Prostate gland (tissue), 2 donors: ENCODE measurements around the gene AXDND1. TPM values are rescaled to one million over a fixed set of nuclear protein-coding genes. Genes with fewer than 3 reads are reported as not detected.

Source experiments
- DNase-seq: peaks from one replicate; pipeline ENCODE4 v3.0.0-alpha.2; 2019; ENCODE audit warnings: low spot score
- H3K27ac ChIP-seq, 2 donors: fragments of 200-600 bp; sonication (generic); 2 replicates each; pipeline ENCODE4 v1.5.1; 2017 to 2019
- H3K27me3 ChIP-seq: fragments of 200-600 bp; sonication (generic); replicated peaks from 2 replicates; pipeline ENCODE4 v1.5.1; 2019; ENCODE audit not compliant: insufficient read depth
- H3K36me3 ChIP-seq, 2 donors: fragments of 200-600 bp; sonication (generic); 1 replicate in 1 of 2; 2 replicates in 1 of 2; pipeline versions ENCODE4 v1.5.1 to v1.8.1; 2017 to 2019
- H3K4me1 ChIP-seq: fragments of 200-600 bp; sonication (generic); replicated peaks from 2 replicates; pipeline ENCODE4 v1.5.1; 2019
- H3K4me3 ChIP-seq, 2 donors: fragments of 200-600 bp; sonication (generic); 2 replicates each; pipeline ENCODE4 v1.5.1; 2017 to 2019
- H3K9me3 ChIP-seq: fragments of 200-600 bp; sonication (generic); 2 replicates; pipeline ENCODE4 v1.5.1; 2017
- POLR2A ChIP-seq: fragments of 450-650 bp; IDR thresholded peaks from one replicate; pipeline ENCODE4 v1.6.1; 2016; ENCODE audit warnings: antibody characterized with exemption, mild to moderate bottlenecking
- POLR2AphosphoS5 ChIP-seq: sonication (generic); formaldehyde crosslinking; IDR thresholded peaks from one replicate; pipeline ENCODE4 v1.6.1; 2017; ENCODE audit warnings: antibody characterized with exemption
- WGBS: methylation state at CpG from one replicate; pipeline ENCODE4 v1.1.5; 2018; 5-methylcytosine and 5-hydroxymethylcytosine counted together
- intact Hi-C: fragments of 100-400 bp; cut with DNase I; formaldehyde crosslinking; loops from one replicate; pipeline ENCODE4 v1.14.2; 2022
- total RNA-seq, 2 donors: library from RNA; depleted of rRNA; stranded (reverse); fragments of >200 nt; gene quantifications; one replicate each; pipeline ENCODE4 v1.1.0, GENCODE V29; 2016
- TF ChIP-seq, protein P1 (sequence below), 4 experiments: fragments of 200-600 bp in 2 of 4; fragments of 450-650 bp in 2 of 4; sonication (generic) in 2 of 4; IDR thresholded peaks; 1 replicate in 3 of 4; 2 replicates in 1 of 4; pipeline ENCODE4 v1.5.1; 2016 to 2019; ENCODE audit warnings: antibody characterized with exemption in 4 of 4, mild to moderate bottlenecking in 2 of 4, moderate library complexity in 2 of 4

AXDND1 gene
- total RNA-seq, 2 donors from 2014 or later, result 7.0 TPM; not detected in 1

GRCh38 chr1:179329862-179330261 lies 35.9 kb upstream of the AXDND1 start:
- H3K9me3 ChIP-seq, result no peaks in the 10 kb centered on the region
- H3K4me3 ChIP-seq, result no peak overlapping the region
- no peak overlapping the region for H3K27ac ChIP-seq
- no peaks in the 10 kb centered on the region for H3K36me3 ChIP-seq
- intact Hi-C loops, result no loop called here
- DNase-seq, result no peak
- no peaks in the 10 kb centered on the region for H3K27me3 ChIP-seq
- peaks cover 4% of the 10 kb centered on the region for H3K4me1 ChIP-seq
- TF ChIP-seq, protein P1, sequence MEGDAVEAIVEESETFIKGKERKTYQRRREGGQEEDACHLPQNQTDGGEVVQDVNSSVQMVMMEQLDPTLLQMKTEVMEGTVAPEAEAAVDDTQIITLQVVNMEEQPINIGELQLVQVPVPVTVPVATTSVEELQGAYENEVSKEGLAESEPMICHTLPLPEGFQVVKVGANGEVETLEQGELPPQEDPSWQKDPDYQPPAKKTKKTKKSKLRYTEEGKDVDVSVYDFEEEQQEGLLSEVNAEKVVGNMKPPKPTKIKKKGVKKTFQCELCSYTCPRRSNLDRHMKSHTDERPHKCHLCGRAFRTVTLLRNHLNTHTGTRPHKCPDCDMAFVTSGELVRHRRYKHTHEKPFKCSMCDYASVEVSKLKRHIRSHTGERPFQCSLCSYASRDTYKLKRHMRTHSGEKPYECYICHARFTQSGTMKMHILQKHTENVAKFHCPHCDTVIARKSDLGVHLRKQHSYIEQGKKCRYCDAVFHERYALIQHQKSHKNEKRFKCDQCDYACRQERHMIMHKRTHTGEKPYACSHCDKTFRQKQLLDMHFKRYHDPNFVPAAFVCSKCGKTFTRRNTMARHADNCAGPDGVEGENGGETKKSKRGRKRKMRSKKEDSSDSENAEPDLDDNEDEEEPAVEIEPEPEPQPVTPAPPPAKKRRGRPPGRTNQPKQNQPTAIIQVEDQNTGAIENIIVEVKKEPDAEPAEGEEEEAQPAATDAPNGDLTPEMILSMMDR (IDR thresholded peaks at IDR 0.05), result no peak
- TF ChIP-seq POLR2AphosphoS5 (no peak), POLR2A (no peak)
- WGBS, result 75% methylated on average over 2 of the region's 2 CpGs

- Histone ChIP-seq H3K4me1 (peaks cover 4% of the 10 kb centered on the region), H3K36me3 (no peaks in the 10 kb centered on the region), H3K27me3 (no peaks in the 10 kb centered on the region), H3K9me3 (no peaks in the 10 kb centered on the region), H3K4me3 (no peak overlapping the region), H3K27ac (no peak overlapping the region)
- 97% methylated on average over 4 of the region's 4 CpGs for WGBS
- intact Hi-C loops, result no loop called here
- DNase-seq, result no peak
- no peak for TF ChIP-seq POLR2A
- TF ChIP-seq, protein P1 (IDR thresholded peaks at IDR 0.05), result no peak
- TF ChIP-seq POLR2AphosphoS5, result no peak
Observed at GRCh38 chr1:179334440-179334839, 31.3 kb upstream of the AXDND1 start.

GRCh38 chr1:179337288-179337687 lies 28.5 kb upstream of the AXDND1 start:
- WGBS, result 91% methylated on average over 2 of the region's 2 CpGs
- intact Hi-C loops, result no loop called here
- Histone ChIP-seq H3K27me3 (no peaks in the 10 kb centered on the region), H3K36me3 (no peaks in the 10 kb centered on the region), H3K4me3 (no peak overlapping the region), H3K9me3 (no peaks in the 10 kb centered on the region), H3K4me1 (peaks cover 2% of the 10 kb centered on the region), H3K27ac (no peak overlapping the region)
- no peak for DNase-seq
- TF ChIP-seq, protein P1 (IDR thresholded peaks at IDR 0.05), result no peak
- TF ChIP-seq POLR2A, result no peak
- TF ChIP-seq POLR2AphosphoS5, result no peak

GRCh38 chr1:179337942-179338560 lies 27.7 kb upstream of the AXDND1 start:
- 87% methylated on average over 5 of the region's 5 CpGs for WGBS
- Histone ChIP-seq H3K27me3 (no peaks in the 10 kb centered on the region), H3K27ac (no peak overlapping the region), H3K9me3 (no peaks in the 10 kb centered on the region), H3K36me3 (no peaks in the 10 kb centered on the region), H3K4me1 (no peaks in the 10 kb centered on the region), H3K4me3 (no peak overlapping the region)
- no peak for DNase-seq
- intact Hi-C loops, result no loop called here
- TF ChIP-seq, protein P1 (IDR thresholded peaks at IDR 0.05), result no peak
- TF ChIP-seq POLR2A (no peak), POLR2AphosphoS5 (no peak)

DNA sequence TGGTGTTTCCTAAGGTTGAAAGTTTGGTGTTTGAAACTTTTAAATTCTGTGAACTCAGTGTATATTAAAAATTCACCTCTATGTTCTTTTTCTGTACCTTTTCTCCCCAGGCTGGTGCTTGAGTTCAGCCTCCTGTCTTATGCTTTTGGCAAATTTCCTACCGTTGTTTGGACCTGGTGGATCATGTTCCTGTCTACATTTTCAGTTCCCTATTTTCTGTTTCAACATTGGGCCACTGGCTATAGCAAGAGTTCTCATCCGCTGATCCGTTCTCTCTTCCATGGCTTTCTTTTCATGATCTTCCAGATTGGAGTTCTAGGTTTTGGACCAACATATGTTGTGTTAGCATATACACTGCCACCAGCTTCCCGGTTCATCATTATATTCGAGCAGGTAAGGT lies 24.9 kb upstream of the AXDND1 start:
- Histone ChIP-seq H3K27me3 (no peaks in the 10 kb centered on the region), H3K4me1 (no peaks in the 10 kb centered on the region), H3K9me3 (no peaks in the 10 kb centered on the region), H3K36me3 (no peaks in the 10 kb centered on the region), H3K4me3 (no peak overlapping the region), H3K27ac (no peak overlapping the region)
- TF ChIP-seq, protein P1 (IDR thresholded peaks at IDR 0.05), result no peak
- no peak for TF ChIP-seq POLR2A
- TF ChIP-seq POLR2AphosphoS5, result no peak
- DNase-seq, result no peak
- 80% methylated on average over 5 of the region's 5 CpGs for WGBS
- intact Hi-C loops, result no loop called here
